ENCODE data around the gene TCF15. TPM values are rescaled to one million over a fixed set of nuclear protein-coding genes. Genes with fewer than 3 reads are reported as not detected.

TCF15 gene
- total RNA-seq, 1 donor from 2014 or later, result not detected

DNA sequence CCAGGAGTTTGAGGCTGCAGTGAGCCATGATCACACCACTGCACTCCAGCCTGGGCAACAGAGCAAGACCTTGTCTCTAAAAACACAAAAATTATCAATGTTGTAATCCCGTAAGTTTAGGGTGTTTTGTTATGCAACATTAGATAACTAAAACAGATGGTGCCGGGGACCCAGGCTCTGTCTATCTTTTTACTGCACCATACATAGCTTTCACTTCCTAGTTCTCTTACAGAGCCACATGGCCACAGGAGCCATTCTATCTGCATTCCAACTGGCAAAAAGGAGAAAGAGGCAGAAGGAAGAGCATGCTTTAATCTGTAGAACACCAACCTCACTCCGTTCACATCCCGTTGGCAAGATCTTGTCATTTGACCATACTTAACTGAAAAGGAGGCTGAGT is 5.4 kb upstream of the TCF15 start:
- intact Hi-C loops (cut with micrococcal nuclease), result no loop called here

DNA sequence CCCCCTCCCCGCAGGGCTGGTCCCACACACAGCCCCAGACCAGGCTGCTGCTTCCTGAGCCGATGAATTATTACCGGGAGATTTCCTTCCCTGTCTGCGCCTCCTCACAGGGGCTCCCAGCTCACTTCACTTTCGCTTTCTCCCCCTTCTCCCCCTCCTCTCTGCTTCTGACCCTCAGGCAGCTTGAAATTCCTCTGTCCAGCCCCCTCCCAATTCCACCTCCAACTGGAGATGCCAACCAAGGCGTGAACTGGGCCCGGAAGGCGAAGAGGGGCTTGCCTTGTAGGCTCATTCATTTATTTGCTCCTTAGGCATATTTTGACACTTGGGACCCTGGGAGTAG is 1.7 kb upstream of the TCF15 start:
- intact Hi-C loops (cut with micrococcal nuclease), result no loop called here

- intact Hi-C loops (cut with micrococcal nuclease), result no loop called here
Observed at GRCh38 chr20:611047-611842, 1.1 kb upstream of the TCF15 start.

- intact Hi-C loops (cut with micrococcal nuclease), result no loop called here
Observed at GRCh38 chr20:609371-609964, 641 bp downstream of the TCF15 start.

DNA sequence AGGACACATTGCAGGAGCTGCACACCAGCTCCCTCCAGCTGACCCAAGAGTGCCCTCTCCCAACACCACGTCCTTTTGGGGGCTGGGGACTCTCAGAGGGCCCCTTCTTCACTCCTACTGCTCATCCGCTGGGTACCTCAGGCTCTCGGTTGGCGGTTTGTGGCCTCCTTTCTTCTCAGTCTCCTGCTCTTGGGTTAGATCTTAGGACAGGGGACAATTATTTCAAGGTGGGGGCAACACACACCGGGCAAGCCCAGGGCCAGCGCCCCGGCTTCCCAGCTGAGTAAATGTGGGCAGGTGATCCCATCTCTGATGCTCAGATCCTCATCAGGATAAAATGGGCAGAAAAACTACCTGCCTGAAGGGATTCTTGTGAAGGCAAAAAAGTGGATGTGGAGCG is 1.1 kb downstream of the TCF15 start:
- intact Hi-C loops (cut with micrococcal nuclease), result no loop called here

GRCh38 chr20:607476-607875 is 2.6 kb downstream of the TCF15 start:
- intact Hi-C loops (cut with micrococcal nuclease), result no loop called here

DNA sequence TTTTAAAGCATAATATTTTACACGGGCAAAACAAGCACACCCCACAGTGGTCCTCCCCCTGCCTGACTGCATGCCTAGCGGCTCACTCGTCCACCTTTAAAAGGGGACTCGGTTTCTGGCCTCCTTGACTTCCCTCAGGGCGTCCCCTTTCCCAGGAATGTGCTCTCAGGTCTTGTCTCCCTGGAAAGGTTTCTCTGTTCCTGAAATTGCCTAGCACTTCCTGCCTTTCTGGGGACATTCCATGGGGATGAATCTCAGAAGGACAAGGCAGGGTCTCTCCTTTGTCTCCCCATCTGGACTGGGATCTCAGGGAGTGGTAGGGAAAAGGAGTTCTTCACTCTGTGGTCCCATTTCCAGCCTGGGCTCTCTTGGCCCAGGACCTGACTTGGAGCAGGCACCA is 4.9 kb downstream of the TCF15 start:
- intact Hi-C loops (cut with micrococcal nuclease), result no loop called here

GRCh38 chr20:603116-603640 is 6.9 kb downstream of the TCF15 start:
- intact Hi-C loops (cut with micrococcal nuclease), result no loop called here

GRCh38 chr20:602111-602970 is 7.8 kb downstream of the TCF15 start:
- intact Hi-C loops (cut with micrococcal nuclease), result no loop called here

- intact Hi-C loops (cut with micrococcal nuclease), result no loop called here
Observed at GRCh38 chr20:600736-601135, 9.4 kb downstream of the TCF15 start.

DNA sequence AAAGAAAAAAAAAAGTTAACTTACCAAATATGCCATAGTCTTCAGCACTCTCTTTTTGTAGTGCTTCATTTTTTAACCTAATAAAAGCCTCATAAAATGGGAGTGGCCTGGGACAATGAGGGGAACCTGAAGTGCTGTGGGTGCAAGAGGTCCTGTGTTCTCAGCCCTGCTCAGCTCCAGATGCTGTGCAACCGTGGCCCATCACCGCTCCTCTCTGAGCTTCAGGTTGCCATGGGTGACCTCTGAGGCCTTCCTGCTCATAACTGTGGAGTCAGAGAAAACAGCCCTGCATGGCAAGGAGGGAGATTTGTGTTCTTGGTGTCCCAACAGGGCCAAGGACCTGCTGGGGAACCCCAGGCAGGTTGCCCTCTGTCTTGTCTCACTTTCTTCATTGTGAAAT is 10.0 kb downstream of the TCF15 start:
- intact Hi-C loops (cut with micrococcal nuclease), result no loop called here

DNA sequence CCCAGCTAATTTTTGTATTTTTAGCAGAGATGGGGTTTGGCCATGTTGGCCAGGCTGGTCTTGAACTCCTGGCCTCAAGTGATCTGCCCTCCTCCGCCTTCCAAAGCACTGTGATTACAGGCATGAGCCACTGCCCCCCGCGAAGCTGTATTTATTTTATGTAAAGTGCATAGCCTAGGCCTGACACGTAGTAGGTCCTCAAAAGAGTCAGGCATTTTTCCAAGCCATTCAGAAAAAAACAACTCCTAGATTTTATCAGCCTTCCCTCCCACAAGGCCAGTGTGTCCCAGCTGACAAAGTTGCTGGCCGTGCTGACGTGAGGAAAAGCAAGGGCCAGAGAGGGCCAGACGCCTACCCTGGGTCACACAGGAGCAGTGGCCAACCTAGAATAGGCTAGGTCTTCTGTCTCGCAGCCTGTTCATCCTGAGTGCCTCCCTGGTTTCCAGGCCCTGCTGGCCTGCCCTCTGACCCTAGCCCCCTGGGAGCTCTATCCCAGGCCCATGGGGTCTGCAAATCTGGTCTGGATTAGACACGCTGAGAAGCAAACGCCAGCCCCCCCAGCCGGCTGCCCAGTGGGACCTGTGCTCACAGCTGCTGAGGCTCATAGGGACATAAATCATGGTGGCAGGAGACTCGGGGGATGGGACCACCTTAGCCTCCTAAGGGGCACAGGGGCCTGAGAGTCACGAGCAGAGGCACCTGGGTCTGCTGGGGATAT is 11.8 kb downstream of the TCF15 start:
- intact Hi-C loops (cut with micrococcal nuclease), result no loop called here

DNA sequence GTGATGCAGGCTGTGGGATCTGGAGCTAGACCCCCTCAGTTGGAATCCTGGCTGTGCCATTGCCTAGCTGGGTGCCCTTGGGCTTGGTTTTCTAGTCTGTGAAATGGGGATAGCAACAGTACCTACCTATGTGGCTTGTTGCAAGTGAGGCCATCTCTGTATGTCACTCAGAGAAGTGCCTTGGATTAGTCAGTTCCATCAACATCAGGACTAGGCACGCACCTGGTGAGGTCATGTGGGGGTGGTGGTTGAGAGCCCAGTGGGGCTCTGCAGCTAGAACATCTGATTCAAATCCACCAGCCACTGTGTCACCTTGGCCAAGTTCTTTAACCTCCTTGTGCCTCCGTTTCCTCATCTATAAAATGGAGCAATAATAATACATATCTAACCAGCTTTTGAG is 12.5 kb downstream of the TCF15 start:
- intact Hi-C loops (cut with micrococcal nuclease), result no loop called here

GRCh38 chr20:595330-596308 is 14.5 kb downstream of the TCF15 start:
- intact Hi-C loops (cut with micrococcal nuclease), result no loop called here

DNA sequence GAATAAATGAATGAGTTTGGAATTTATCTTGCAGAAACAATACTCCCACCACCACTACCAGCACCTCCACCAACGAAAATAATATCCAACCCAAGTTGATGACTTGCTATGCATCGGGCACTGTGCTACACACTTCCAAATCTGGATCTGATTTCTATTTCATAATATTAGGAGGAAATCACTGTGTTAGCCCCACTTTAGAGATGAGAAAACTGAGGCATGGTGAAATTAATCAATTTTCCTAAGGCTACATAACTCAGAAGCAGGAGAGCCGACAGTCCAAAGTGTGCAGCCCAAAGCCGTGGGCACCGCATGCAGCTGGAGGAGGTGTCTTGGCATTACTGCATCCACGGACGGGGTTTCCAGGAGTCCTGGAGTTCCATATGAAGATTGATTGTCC is 17.6 kb downstream of the TCF15 start:
- intact Hi-C loops (cut with micrococcal nuclease), result no loop called here

GRCh38 chr20:591941-592340 is 18.2 kb downstream of the TCF15 start:
- intact Hi-C loops (cut with micrococcal nuclease), result no loop called here

DNA sequence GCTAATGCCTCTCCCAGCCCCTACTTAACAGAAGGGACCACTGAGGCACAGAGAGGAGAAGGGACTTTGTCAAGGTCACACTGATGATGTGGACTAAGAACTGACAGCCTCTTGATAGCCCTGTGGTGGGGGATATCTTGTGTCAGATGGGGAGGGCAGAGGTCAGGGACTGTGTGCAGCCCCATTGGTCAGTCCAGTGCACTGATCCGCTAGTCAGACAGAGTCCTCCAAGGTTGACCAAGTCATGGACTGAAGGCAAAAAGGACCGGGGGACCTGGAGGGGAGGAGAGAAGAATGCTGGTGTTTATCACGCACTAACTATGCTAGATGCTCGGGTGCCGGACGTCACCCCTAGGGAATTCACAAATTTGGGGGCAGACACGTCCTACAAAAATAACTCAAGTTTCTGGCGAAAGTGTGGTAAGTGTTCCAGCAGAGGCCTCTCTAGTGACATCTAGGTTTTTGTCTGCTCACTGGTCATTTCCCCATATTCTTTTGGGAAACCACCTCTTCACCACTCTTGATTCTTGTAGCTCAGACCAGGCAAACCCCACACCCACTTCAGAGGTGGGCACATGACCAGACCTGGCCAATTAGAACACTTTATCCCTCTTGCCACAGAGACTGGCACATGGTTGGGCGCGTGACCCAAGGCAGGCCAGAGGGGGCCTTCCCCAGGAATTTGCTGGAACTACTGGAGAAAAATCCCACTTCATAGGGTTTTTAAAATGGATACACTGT is 21.0 kb downstream of the TCF15 start:
- intact Hi-C loops (cut with micrococcal nuclease), result no loop called here

DNA sequence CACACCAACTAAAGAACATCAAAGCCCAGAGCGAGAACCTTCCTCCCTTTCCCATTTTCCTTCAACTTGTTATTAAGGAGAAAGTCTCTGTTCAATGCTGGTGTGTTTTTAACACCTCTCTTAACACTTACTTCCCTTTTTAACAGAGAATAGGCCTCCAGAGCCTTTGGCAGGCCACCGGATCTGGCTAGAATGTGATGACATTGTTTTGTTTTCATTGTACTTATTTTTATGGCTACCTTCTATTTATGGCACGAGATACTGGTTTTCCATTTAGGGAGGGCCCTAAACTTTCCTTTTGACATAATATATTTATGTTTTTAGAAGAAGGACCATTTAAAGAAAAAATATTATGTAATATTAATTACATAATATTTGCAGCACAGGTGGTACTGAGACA is 21.6 kb downstream of the TCF15 start:
- intact Hi-C loops (cut with micrococcal nuclease), result no loop called here

- intact Hi-C loops (cut with micrococcal nuclease), result no loop called here
Observed at GRCh38 chr20:584971-585301, 25.2 kb downstream of the TCF15 start.

Data from T-helper 1 cell treated with Interleukin-12 subunit alpha and Interleukin-12 subunit beta and Interleukin-4 antibody, amounts not matched to agents 30 ng/mL and 1 ng/mL, for 36 hours (primary cell).